ENCODE measurements around the gene CENPO.

CENPO gene

DNA sequence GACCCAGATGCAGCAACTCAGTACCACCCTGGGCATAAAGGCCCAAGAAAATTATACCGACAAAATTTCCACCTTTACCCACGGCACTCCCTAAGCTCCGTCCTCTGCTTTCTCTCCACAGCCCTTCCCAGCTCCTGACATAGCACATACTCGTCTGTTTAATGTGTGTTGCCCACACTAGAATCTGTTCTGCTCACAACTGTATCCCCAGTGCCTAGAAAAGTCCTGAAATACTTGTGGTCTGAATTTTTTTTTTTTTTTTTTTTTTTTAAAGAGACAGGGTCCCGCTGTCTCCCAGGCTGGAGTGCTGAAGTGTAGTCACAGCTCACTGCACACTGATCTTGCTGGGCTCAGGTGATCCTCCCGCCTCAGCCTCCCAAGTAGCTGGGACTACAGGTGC, 64.5 kb downstream of the CENPO start:
- DNase-seq (ENCODE audit: low read depth in 2 of 2, low spot score in 1 of 2) = no peak

DNA sequence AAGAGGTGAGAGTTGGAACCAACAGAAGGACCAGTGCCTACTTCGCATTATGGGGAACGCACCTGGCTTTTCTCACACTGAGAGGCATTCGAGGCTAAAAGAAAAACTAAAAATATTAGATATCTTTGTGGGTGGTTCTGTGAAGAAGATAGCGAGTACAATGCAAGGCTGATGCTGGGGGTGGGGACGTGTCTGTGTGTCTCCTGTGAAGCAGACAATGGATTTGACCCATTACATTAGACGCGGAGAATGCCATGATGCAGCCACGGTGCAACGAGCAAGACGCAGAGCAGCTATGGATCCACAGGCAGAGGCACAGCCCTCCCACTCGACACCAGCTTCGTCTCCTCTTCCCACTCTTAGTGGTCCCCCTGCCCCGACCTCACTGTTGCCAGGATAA, 65.8 kb downstream of the CENPO start:
- DNase-seq (ENCODE audit: low read depth in 2 of 2, low spot score in 1 of 2) = no peak

DNA sequence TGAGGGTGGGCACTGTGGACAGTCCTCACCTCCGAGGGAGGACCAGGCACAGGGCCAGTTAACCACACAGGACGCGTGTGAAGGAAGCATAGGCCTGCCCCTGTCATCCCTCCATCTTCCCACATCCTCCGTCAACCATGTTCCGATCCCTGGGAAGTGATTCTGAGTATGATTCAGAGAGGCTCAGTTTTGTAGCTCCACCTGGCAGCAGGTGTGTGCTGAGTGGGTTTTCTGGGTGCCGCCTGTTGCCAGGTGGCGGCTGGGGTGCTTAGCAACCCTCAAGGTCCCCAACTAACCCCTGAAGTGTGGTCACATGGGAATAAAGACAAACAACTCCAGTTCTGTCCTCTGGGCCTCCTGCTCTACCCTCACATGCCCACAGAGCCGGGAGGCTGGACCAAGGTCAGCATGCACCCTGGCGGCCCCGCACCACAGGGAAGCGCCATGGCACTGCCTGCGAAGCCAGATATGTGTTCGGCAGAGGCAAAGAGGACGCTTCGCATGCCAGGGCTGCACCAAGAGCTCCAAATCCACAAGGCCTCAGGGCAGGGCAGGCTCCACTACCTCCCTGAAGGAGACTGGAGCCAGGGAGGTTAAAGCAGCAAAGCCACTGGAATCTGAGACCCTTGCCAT, 66.9 kb downstream of the CENPO start:
- no peak for DNase-seq (ENCODE audit: low read depth in 2 of 2, low spot score in 1 of 2)

DNA sequence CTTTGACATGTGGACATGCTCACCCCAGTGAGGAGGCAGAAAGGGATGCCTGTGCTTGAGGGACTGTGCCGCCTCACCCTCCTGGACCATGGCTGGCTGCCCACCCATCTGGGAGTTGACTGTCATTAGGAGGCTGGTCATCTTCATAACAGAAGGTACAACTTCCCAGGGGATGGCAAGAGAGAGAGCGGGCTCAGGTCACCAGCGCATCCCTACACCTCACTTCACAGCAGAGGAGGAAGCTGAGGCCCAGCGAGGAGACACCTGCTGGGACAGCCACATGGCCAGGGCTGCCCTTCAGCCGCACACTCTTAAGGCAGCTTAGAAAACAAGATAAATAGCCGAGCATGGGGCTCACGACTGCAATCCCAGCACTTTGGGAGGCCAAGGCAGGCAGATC, 67.4 kb downstream of the CENPO start:
- no peak for DNase-seq (ENCODE audit: low read depth in 2 of 2, low spot score in 1 of 2)

DNA sequence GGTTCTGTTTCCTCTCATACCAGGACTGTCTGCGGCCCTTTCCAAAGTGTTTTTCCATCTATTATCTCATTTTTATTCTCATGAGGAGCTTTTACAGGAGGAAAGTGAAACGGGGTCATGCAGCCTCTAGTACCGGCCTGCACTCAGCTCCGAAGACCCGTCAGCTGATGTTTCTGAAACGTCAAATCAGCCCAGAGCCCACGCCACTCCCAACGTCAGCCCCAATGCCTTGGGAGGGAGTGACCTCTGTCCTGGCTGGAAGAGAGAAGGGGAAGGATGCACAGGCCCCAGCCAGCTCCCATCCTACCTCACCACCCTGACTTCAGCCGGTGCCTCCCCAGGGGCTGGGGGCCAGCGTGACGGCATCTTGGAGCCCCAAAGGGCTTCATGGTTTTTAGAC, 68.3 kb downstream of the CENPO start:
- DNase-seq (ENCODE audit: low read depth in 2 of 2, low spot score in 1 of 2) = no peak

DNA sequence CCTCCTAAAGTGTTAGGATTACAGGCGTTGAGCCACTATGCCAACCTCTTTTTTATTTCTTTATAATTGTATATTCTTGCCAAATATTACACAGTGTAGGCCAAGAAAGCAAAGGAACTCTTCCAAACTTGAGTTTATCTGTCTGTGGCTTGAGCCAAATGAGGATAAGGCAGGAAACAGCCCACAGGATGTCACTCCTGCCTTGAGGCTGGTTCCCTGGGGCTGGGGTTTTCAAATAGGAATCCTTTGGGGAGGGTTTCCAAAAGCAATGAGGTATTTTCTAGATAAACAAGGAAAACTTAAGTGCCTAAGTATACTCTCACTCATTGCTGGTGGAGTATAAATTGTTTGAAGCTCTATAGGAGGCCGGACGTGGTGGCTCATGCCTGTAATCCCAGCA, 70.4 kb downstream of the CENPO start:
- no peak for DNase-seq (ENCODE audit: low read depth in 2 of 2, low spot score in 1 of 2)

DNA sequence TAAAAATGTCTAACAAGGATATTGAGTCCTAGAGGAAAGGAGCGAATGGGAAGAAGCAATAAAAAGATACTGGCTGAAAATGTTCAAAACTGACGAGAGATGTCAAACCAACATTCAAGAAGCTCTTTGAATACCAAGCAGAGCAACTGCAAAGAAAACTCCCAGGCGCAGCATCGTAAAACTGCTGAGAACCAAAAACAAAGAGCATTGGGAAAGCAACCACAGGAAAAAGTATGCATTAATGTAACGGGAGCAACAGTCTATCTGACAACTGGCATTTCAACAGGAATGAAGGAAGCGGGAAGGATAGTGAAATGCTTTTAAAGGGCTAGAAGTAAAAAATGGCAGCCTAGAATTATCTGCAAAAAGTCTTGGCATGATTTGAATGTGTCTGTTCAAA, 73.7 kb downstream of the CENPO start:
- no peak for DNase-seq (ENCODE audit: low read depth in 2 of 2, low spot score in 1 of 2)

DNA sequence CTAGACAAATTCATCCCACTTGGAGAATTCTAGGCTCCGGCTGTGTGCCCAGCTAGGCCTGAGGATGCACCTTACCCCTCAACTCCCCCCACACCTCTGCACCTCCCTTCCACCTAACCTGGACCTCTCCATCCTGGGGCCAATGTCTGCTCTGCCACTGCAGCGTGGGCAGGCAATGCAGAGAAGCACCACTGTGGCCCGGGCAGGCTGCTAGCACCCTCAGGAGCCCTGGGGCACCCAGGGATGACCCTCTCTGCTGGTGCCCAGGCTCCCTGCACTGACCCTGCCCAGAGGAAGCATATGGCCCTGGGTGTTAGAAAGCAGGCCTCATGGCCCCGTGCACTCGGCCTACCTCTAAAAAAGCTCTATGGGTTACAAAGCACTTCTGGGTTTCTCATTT, 77.2 kb downstream of the CENPO start:
- DNase-seq (ENCODE audit: low read depth in 2 of 2, low spot score in 1 of 2) = no peak

DNA sequence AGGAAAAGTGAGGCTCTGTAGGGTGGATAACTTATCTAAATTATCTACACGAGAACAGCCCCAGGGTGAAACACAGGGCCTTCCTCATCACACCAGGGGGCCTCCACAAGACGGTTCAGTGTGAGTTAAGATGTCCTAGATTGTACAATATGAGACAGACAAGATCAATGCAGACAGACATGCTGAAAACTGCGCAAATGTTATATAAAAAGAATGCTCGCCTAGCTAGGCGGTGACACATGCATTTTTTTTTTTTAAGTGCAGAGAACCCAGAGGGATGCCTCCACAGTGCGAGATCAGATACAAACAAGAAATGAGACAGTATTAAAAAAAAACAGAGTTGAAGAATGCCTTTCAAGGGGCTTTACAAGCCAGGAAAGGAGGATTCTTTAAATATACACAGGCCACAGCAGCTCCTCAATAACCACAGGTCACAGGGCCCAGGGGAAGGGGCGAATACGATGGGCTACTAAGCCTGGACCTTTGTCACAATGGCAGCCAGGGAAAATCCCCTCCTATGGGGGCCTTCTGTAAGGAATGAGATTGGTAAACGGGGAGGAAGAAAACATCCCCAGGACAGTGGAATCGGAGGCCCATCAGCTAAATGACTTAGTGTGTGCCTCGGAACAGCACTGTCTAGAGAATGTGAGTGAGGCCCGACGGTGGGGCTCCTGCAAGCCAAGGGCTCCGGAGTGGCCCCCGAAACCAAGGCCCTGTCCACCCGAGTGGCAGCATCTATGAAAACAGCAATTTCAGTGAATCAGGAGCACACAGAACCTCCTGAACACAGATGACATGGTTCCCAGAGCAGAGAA, 77.9 kb downstream of the CENPO start:
- DNase-seq (ENCODE audit: low read depth in 2 of 2, low spot score in 1 of 2) = no peak

DNA sequence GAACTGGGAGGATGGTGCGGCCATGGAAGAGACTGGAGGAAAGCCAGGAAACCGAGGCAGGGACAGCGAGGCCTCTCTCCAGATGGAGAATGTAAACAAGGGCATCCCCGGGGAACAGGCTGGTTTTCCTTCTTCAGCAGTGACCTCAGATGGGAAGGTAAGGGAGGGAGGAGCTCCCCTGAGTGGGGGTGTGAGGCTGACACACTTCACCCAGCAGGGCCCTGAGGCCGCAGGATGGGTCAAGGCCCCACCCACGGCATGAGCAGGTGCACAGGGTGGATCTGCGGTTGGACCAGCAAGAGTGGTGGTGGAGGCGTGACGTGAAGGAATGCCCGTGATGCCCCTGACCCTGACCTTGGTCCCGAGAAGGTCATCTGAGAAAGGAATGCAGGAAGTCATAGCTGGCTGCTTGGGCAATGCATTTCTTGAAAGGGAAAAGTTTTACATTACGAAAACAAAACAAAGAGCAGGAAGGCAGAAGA, 78.7 kb downstream of the CENPO start:
- no peak for DNase-seq (ENCODE audit: low read depth in 2 of 2, low spot score in 1 of 2)

All from stimulated activated CD8-positive, alpha-beta memory T cell treated with anti-CD3 and anti-CD28 coated beads, Interleukin-4, amount 100 ng/mL, for 4 hours (primary cell).